ENCODE measurements around the gene MYO1B. TPM values are rescaled to one million over a fixed set of nuclear protein-coding genes. Genes with fewer than 3 reads are reported as not detected.

Gene MYO1B
- total and polyA plus RNA-seq, 2 of the 8 experiments (the other 6 are each of a cell fraction or from before 2014, with no cell fraction given): 15.5 to 61.2 TPM

DNA sequence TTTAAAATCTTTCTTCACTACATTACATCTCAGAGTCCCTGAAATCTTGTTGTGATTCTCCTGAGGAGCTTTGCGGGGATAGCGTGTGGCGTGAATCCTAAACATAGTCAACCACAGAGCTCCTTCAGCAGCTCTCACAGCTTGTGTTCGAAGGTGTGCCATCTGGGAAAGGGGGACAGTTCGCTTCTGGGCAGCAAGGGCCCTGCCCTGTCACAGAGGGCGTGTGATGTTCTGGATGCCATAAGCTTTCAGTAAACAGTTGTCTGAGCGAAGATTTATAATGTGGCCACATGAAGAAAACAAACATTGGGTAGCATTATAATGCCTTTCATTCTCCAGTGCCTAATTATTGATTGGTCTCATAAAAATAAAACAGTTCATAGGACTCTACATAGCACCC, 172.5 kb downstream of the MYO1B start:
- ChIA-PET POLR2A (ENCODE audit: partially characterized antibody) (no interaction called here), CTCF (ENCODE audit: partially characterized antibody) (interaction anchor here (0.5 to 1.5 kb wide), 3 partner anchors 12 to 84 kb away, joined by 3 read pairs; no protein-coding TSS in a partner anchor)
- no peaks in the 10 kb centered on the region for H3K27me3 ChIP-seq (replicated peaks in 1 of 4; ENCODE audit: control insufficient read depth in 3 of 4, extremely low read depth in 1 of 4, insufficient read depth in 3 of 4, low read length in 3 of 4)
- H3K14ac ChIP-seq (ENCODE audit: insufficient read length): no peak overlapping the region
- WGBS, 2 experiments (ENCODE audit: extremely low coverage in 1 of 2, insufficient coverage in 1 of 2, insufficient read length in 1 of 2, insufficient replicate concordance in 2 of 2, low coverage in 1 of 2, low lambda C conversion rate in 2 of 2, missing lambda C conversion rate in 1 of 2): 95% methylated on average over 7 of the region's 7 CpGs; no CpG with 5 or more reads in 1 of the 2 experiments
- no peak overlapping the region for H2BK20ac ChIP-seq (ENCODE audit: low read length)
- H4K20me1 ChIP-seq (replicated peaks in 1 of 2; ENCODE audit: control insufficient read depth in 1 of 2, insufficient read depth in 2 of 2, low read length in 2 of 2): no peaks in the 10 kb centered on the region
- H2BK15ac ChIP-seq (ENCODE audit: low read length): no peak overlapping the region
- no peak overlapping the region for H4K5ac ChIP-seq (ENCODE audit: insufficient read length, low read depth, low read length)
- no peak overlapping the region for H3K4me3 ChIP-seq (ENCODE audit: extremely low read depth in 1 of 4, insufficient read depth in 2 of 4, low read depth in 3 of 4, low read length in 4 of 4)
- DNase-seq (ENCODE audit: low read depth in 1 of 2, low spot score in 2 of 2): no peak
- no peak overlapping the region for H2BK120ac ChIP-seq (replicated peaks; ENCODE audit: low read depth, low read length)
- H4K8ac ChIP-seq (ENCODE audit: extremely low read depth, insufficient read depth, low read length): no peak overlapping the region
- H2AK5ac ChIP-seq (ENCODE audit: low read depth, low read length): no peak overlapping the region
- no peaks in the 10 kb centered on the region for H3K79me2 ChIP-seq (ENCODE audit: control insufficient read depth in 1 of 2, insufficient read depth in 2 of 2, low read length in 2 of 2)
- H3K9ac ChIP-seq (replicated peaks in 1 of 4; ENCODE audit: extremely low read depth in 1 of 4, low read depth in 3 of 4, low read length in 3 of 4): no peak overlapping the region
- H2BK5ac ChIP-seq (ENCODE audit: low read depth, low read length): no peak overlapping the region
- H3K27ac ChIP-seq (ENCODE audit: low read depth, low read length): no peak overlapping the region
- H3K56ac ChIP-seq (replicated peaks; ENCODE audit: insufficient read length, low read depth, low read length): no peak overlapping the region
- H3K9me3 ChIP-seq (ENCODE audit: insufficient read depth in 2 of 2, low read depth in 1 of 2, low read length in 1 of 2): no peaks in the 10 kb centered on the region
- no peaks in the 10 kb centered on the region for H3K4me1 ChIP-seq (replicated peaks in 1 of 4; ENCODE audit: control insufficient read depth in 3 of 4, insufficient read depth in 4 of 4, low read length in 3 of 4)
- FAIRE-seq: no peak
- no peak overlapping the region for H2BK12ac ChIP-seq (ENCODE audit: low read depth, low read length)
- H3K36me3 ChIP-seq (ENCODE audit: control insufficient read depth in 2 of 4, insufficient read depth in 4 of 4, low read length in 3 of 4): peaks cover 7 to 39% (median 27%) of the 10 kb centered on the region in 4 experiments
- no peak overlapping the region for H3K4ac ChIP-seq (replicated peaks; ENCODE audit: insufficient read length, low read depth, low read length)
- H3K23ac ChIP-seq (ENCODE audit: insufficient read length): no peak overlapping the region
- H3K23me2 ChIP-seq (ENCODE audit: low read depth, low read length): no peaks in the 10 kb centered on the region
- no peaks in the 10 kb centered on the region for H3K79me1 ChIP-seq (ENCODE audit: low read depth, low read length)
- H3K18ac ChIP-seq (ENCODE audit: extremely low read depth, low read length): no peak overlapping the region
- H4K91ac ChIP-seq (replicated peaks; ENCODE audit: insufficient read length, low read length): no peak overlapping the region
- H3K4me2 ChIP-seq (ENCODE audit: insufficient read depth in 1 of 2, low read depth in 2 of 2, low read length in 2 of 2): no peak overlapping the region
- H2AFZ ChIP-seq (ENCODE audit: low read length): no peak overlapping the region
- TF ChIP-seq EP300 (IDR thresholded peaks at IDR 0.05; ENCODE audit: borderline replicate concordance in 1 of 2, low read depth in 2 of 2, low read length in 2 of 2) (no peak), EZH2 (IDR thresholded peaks at IDR 0.05; ENCODE audit: low read depth, low read length, severe bottlenecking) (no peak), JUND (IDR thresholded peaks at IDR 0.05; ENCODE audit: low read length) (no peak), EGR1 (IDR thresholded peaks at IDR 0.05; ENCODE audit: borderline replicate concordance, low read depth, low read length) (no peak), POU5F1 (IDR thresholded peaks at IDR 0.05; ENCODE audit: low read depth, low read length) (no peak)
- TF ChIP-seq, protein P1, sequence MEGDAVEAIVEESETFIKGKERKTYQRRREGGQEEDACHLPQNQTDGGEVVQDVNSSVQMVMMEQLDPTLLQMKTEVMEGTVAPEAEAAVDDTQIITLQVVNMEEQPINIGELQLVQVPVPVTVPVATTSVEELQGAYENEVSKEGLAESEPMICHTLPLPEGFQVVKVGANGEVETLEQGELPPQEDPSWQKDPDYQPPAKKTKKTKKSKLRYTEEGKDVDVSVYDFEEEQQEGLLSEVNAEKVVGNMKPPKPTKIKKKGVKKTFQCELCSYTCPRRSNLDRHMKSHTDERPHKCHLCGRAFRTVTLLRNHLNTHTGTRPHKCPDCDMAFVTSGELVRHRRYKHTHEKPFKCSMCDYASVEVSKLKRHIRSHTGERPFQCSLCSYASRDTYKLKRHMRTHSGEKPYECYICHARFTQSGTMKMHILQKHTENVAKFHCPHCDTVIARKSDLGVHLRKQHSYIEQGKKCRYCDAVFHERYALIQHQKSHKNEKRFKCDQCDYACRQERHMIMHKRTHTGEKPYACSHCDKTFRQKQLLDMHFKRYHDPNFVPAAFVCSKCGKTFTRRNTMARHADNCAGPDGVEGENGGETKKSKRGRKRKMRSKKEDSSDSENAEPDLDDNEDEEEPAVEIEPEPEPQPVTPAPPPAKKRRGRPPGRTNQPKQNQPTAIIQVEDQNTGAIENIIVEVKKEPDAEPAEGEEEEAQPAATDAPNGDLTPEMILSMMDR (IDR thresholded peaks at IDR 0.05; ENCODE audit: control extremely low read depth in 1 of 3, insufficient read depth in 1 of 3, low read depth in 1 of 3, low read length in 3 of 3): no peak

Measured in H1 (cell line).